Tongue (tissue), 2 donors: ENCODE measurements around the gene PLA2G1B. TPM values are rescaled to one million over a fixed set of nuclear protein-coding genes. Genes with fewer than 3 reads are reported as not detected.

Experiments used
- DNase-seq: peaks from one replicate; pipeline ENCODE4 v3.0.0-alpha.2; 2015
- total RNA-seq: library from RNA; depleted of rRNA; stranded (reverse); fragments of >200 nt; gene quantifications from one replicate; pipeline ENCODE4 v1.2.3, GENCODE V29; 2014

The PLA2G1B gene
- total RNA-seq, 1 donor from 2014 or later: not detected

- no peak for DNase-seq
Observed at GRCh38 chr12:120323772-120324171, 3.8 kb downstream of the PLA2G1B start.

- DNase-seq: no peak
Observed at GRCh38 chr12:120321382-120322202, 6.0 kb downstream of the PLA2G1B start.

DNA sequence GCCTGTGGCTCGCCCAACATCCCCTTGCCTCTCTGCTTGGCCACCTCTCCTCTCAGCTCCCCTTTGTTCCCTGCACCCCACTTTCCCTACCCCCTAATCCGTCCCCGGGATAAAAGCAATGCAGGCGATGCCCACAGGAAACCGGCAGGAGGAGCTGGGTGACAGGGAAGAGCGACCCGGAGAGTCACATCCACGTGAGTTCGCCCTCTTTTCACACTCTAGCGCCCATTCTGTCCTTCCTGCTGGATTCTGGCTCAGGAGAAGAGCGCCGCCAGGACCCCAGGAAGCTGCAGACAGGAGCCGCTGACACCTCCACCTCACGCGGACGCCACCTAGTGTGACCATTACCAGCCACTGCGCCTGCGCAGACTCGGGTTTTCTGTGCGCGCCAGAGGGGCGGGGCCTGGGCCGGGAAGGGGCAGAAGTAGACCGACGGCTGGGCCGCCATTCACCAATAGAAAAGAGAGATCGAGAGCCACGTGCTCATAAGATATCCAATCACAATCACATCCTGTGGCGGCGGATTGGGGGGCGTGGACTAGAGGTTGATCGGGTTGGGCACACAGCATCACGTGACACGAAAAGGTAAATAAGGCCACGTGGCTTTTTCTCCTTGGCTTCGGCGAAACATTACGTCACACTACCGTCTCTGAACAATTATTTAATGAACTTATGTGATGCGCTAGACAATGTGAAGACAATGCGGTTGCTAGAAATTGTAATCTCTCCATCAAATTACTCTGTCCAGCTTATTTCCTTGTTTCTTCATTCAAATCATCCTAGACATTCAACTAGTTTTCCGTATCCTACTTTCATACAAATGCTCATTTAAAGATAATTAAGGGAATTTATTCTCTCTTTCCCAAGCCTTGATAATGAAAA is 10.1 kb downstream of the PLA2G1B start:
- peak; percentile 99 for DNase-seq

GRCh38 chr12:120316798-120317223 is 10.8 kb downstream of the PLA2G1B start:
- DNase-seq: no peak

DNA sequence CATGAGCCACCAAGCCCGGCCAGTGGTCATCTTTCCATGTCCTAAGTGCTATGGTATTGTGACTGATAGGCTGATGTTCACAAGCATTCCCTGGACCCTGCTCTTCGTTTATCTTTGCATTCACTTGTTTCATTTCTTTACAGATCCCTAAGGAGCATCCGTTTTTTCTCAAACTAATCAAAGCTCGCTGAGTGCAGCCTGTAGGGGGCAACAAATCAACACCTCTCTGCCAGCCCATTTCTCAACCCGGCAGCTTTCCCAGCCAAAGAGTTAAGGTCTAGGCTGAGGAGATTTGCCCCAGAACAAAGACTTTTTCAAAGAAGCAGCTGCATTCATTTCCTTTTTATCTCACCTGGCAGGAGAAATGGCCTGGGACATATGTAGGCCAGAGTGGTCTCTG is 13.4 kb downstream of the PLA2G1B start:
- DNase-seq: no peak

DNA sequence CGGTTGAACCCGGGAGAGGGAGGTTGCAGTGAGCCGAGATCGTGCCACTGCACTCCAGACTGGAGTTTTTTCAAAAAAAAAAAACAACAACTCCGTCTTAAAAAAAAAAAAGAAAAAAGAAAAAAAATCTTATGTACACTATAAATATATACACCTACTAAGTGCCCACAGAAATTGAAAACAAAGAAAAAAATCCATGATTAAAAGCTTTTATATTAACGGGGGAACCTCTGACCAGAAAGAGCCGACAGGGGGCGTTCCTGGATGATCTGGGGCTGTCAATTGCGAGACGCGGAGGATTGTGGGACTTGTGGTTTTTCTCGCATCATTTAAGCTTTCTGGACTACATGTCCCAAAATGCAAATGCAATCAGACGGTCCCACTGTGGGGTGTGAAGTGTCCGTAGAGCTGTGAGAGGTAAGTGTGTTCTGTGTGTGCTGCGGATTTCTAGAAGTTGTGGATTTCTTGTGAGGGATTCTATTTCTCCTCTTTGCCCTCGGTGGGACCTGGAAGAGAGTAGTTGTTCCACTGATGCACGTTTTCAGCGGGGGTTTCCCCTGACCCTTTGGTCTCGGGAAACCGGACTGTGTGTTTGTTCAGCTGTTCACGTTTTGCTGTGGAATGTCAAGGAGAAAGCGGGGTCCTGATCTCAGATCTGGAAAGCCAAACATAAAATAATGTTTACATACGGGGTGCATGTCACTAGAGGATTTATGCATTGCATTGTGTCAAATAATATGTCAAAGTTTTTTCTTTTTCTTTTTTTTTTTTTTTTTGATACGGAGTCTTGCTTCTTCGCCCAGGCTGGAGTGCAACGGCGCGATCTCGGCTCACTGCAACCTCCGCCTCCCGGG is 25.4 kb downstream of the PLA2G1B start, which contains the start of gene SIRT4:
Gene SIRT4 (plus strand): TSS at position 360 of the 854 bp plus-strand sequence. CDS start 1,241 bp downstream, outside the sequence.
- peak; percentile 98 for DNase-seq

DNA sequence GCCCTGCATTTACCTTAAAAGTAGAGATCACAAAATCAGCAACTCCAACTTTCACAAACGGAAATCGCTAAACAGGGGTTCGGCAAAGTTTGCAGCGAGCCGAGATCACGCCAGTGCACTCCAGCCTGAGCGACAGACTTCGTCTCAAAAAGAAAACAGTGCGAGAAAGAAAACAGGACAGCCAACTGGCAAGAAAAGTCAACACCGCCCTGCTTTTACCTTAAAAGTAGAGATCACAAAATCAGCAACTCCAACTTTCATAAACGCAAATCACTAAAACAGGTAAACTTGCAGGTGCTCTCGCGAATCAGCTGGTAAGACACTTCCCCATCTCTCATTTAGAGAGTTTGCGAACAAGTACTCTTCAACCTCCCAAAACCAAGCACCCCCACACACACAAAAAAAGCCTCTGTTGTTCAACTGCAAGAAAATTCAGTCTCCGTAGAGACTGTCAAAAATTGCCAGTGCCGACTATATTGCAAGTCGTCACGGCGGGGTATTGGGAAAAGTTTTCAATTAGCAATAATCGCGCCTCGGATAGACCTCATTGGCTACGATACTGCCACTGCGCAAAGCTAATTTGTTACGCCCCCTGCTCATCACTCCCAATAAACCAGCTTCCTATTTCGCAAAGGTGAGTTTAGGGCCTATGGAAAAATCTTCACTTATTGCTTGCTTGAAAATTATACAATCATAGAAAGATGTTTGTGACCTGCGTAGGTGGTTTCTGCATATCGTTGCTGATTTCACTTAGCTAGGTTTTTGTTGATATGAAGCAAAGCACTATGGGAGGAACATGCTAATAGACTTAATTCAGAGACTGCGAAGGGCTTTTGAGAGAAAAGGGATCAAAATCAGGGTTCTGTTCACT is 34.7 kb downstream of the PLA2G1B start, which contains the start of gene RNU4-1:
Gene RNU4-1 (minus strand): TSS at position 577 of the 871 bp plus-strand sequence.
- DNase-seq: peak; percentile 93

GRCh38 chr12:120292411-120292660 is 35.2 kb downstream of the PLA2G1B start:
- DNase-seq: no peak

GRCh38 chr12:120290609-120291305 is 36.8 kb downstream of the PLA2G1B start:
- DNase-seq: peak; percentile 19

DNA sequence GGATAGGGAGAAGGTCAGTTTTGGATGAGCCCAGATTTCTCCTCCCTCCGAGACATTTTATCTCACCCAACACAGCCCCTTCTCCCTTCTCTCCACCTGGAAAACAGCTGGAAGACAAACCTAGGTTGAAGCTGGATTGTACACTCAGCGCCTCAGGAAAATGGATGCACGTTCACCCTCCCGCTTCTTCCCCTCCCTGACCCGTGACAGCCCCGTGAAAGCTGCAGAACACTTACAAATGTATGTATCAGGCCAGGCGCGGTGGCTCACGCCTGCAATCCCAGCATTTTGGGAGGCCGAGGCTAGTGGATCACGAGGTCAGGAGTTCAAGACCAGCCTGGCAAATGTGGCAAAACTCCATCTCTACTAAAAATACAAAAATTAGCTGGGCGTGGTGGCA is 40.1 kb downstream of the PLA2G1B start:
- DNase-seq: no peak

DNA sequence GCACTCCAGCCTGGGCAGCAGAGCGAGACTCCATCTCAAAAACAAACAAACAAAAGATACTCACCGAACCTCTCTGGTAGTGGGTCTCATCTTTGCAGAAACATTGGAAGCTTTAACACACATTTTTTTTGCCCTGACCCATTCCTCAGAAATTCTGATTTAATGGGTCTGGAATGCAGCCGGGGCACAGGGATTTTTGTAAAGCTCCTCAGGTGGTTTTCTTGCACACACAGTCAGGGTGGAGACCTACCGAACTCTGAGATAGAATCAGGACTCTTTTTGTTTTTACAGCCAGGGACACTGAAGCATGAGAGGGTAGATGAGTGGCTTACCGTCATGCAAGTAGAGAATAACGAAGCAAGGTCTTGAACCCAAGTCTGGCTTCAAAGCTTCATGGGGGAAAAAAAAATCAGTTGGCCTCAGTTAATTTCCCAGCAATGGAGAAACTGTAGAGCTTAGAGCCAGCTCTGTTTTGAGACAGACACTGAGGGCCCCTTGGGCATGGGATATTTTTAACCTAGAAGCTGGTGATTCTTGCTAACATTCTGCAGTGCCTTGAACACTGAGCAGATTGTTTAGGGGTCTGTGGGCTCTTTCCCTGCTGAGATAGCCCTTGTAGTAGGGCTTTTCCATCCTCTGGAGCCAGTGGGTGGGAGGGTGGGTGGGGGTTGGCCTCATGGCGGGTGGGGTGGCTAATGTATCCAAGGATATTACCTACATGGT is 40.6 kb downstream of the PLA2G1B start:
- DNase-seq: peak; percentile 28

DNA sequence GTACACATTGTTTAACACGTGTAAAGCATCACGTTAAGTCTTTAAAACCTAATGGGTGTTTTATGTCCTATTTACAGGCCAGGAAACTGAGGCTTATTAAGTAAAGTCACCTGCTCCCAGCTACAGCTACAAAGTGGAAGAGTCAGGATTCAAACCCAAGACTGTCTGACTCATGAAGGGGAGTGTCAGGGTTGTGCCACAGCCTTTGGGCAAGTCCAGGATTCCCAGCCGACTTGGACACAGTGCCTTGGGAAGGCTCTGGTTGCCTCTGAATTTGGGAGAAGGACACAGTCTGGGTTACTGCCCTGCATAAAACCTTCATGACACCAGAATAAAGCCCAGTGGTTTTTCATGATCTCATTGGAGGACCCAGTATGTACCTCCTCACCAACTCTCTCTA is 43.2 kb downstream of the PLA2G1B start:
- no peak for DNase-seq

DNA sequence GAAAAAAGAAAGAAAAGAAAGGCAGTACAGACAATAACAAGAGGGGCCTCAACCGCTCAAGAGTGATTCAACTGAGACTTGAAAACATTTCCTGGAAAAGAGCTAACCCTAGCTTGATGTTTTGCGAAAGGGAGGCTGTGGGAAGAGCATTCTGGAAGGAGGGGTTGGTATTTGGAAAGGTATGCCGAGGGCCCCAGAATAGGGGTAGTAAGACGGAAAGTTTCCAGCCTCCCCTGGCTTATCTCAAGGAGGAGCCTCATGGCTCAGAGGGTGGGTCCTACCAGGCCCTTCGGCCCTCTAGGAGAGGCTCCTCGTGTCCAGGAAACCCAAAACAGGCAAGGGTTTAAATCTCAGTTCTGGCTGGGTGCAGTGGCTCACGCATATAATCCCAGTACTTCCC is 44.3 kb downstream of the PLA2G1B start:
- no peak for DNase-seq

DNA sequence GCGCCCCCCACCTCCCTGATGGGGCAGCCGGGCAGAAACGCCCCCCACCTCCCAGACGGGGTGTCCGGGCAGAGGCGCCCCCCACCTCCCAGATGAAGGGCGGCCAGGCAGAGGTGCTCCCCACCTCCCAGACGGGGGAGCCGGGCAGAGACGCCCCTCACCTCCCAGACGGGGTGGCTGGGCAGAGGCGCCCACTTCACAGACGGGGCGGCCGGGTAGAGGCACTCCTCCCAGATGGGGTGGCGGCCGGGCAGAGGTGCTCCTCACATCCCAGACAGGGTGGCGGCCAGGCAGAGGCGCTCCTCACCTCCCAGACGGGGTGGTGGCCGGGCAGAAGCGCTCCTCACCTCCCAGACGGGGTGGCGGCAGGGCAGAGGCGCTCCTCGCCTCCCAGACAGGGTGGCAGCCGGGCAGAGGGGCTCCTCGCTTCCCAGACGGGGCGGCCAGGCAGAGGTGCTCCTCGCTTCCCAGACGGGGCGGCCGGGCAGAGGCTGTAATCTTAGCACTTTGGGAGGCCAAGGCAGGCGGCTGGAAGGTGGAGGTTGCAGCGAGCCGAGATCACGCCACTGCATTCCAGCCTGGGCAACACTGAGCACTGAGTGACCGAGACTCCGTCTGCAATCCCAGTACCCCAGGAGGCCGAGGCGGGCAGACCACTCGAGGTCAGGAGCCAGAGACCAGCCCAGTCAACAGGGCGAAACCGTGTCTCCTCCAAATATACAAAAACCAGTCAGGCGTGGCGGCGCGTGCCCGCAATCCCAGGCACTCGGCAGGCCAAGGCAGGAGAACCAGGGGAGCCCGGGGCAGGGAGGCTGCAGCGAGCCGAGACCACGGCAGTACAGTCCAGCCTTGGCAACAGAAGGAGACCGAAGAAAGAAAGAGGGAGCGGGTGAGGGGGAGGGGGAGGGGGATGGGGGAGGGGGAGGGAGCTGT is 49.2 kb downstream of the PLA2G1B start:
- DNase-seq: no peak

GRCh38 chr12:120276734-120277133 is 50.8 kb downstream of the PLA2G1B start:
- DNase-seq: no peak
